Measurements from ENCODE around the gene ZMAT5.

The ZMAT5 gene

DNA sequence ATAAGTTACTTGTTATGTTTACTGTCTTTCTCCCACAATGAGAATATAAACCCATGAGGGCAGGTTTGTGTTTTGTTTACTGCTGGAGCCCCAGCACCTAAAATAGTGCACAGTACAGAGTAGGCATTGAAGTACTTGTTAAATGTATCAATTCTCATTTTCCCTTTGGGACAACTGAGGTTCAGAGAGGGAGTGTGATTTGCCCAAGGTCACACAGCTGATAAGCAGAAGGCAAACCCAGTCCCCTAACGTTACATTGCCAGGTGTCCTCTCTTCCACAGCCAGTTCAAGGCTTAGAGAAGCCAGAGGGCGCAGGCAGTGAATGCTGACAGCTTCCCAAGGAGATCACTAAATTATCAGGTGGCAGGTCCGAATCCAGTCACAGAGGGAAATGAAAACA is 16.8 kb downstream of the ZMAT5 start:
- H3K27me3 ChIP-seq (replicated peaks in 2 of 5; ENCODE audit: control insufficient read depth in 4 of 5, insufficient read depth in 5 of 5, low read length in 4 of 5), result no peaks in the 10 kb centered on the region
- no peak overlapping the region for H3K4me3 ChIP-seq (ENCODE audit: control insufficient read depth in 1 of 7, extremely low read depth in 1 of 7, insufficient read depth in 4 of 7, low read depth in 2 of 7, low read length in 6 of 7)
- H3K9me3 ChIP-seq (ENCODE audit: control extremely low read depth in 1 of 5, control insufficient read depth in 4 of 5, insufficient read depth in 2 of 5, low read depth in 1 of 5, low read length in 4 of 5), result no peaks in the 10 kb centered on the region
- no peak overlapping the region for H3K27ac ChIP-seq (ENCODE audit: insufficient read depth in 1 of 2, low read depth in 1 of 2, low read length in 2 of 2, poor library complexity in 1 of 2, severe bottlenecking in 2 of 2)
- CTCF ChIA-PET, result interaction anchor here (1.9 kb wide), 1 partner anchor 10 kb away, joined by 5 read pairs; no protein-coding TSS in a partner anchor
- peaks cover 0 to 29% (median 13%) of the 10 kb centered on the region in 4 experiments for H3K36me3 ChIP-seq (ENCODE audit: control insufficient read depth in 4 of 4, insufficient read depth in 4 of 4, low read length in 3 of 4)
- POLR2A ChIA-PET, result no interaction called here
- H3K4me1 ChIP-seq (ENCODE audit: control extremely low read depth in 1 of 4, control insufficient read depth in 4 of 4, insufficient read depth in 4 of 4, low read length in 3 of 4), result peaks cover 0 to 14% (median 0%) of the 10 kb centered on the region in 4 experiments
- 100% methylated on average over 3 of the region's 3 CpGs for WGBS (ENCODE audit: insufficient coverage)
- no peak for DNase-seq

DNA sequence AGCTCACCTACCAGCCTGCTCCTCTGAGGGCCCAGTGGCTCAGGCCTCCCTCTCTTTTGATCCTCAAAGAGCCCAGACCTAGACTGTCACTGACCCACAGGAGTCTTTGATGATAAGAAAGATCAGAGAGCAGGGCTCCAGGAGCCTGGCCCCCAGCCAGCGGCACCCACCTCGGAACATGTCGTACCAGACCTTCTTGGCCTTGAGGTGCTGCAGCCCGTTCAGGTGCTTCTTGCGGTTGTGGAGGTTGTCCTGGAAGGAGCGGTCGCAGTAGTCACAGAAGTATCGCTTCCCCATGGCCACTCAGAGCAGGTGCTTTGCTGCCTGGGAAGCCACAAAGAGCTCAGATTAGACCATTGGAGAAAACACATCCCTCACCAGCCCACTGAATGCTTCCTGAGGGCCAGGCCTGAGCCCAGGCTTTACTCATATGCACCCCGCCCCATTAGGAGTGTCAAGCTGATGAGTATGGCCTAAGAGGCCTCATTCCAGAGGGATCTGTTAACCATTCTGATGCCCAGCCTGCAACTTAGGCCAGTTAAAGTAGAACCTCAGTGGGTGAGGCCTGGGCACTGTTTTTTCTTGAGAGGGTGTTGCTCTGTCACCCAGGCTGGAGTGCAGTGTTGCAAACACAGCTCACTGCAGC is 18.4 kb downstream of the ZMAT5 start:
- ChIA-PET POLR2A (no interaction called here), CTCF (no interaction called here)
- no peak overlapping the region for H3K4me3 ChIP-seq (ENCODE audit: control insufficient read depth in 1 of 7, extremely low read depth in 1 of 7, insufficient read depth in 4 of 7, low read depth in 2 of 7, low read length in 6 of 7)
- no peaks in the 10 kb centered on the region for H3K9me3 ChIP-seq (ENCODE audit: control extremely low read depth in 1 of 5, control insufficient read depth in 4 of 5, insufficient read depth in 2 of 5, low read depth in 1 of 5, low read length in 4 of 5)
- peaks cover 0 to 31% (median 11%) of the 10 kb centered on the region in 4 experiments for H3K36me3 ChIP-seq (ENCODE audit: control insufficient read depth in 4 of 4, insufficient read depth in 4 of 4, low read length in 3 of 4)
- no peak for DNase-seq
- no peak overlapping the region for H3K27ac ChIP-seq (ENCODE audit: insufficient read depth in 1 of 2, low read depth in 1 of 2, low read length in 2 of 2, poor library complexity in 1 of 2, severe bottlenecking in 2 of 2)
- no peaks in the 10 kb centered on the region for H3K27me3 ChIP-seq (replicated peaks in 2 of 5; ENCODE audit: control insufficient read depth in 4 of 5, insufficient read depth in 5 of 5, low read length in 4 of 5)
- WGBS (ENCODE audit: insufficient coverage), result 99% methylated on average over 9 of the region's 9 CpGs
- H3K4me1 ChIP-seq (ENCODE audit: control extremely low read depth in 1 of 4, control insufficient read depth in 4 of 4, insufficient read depth in 4 of 4, low read length in 3 of 4), result peaks cover 0 to 14% (median 0%) of the 10 kb centered on the region in 4 experiments

GRCh38 chr22:29747832-29748231 is 19.0 kb downstream of the ZMAT5 start:
- Histone ChIP-seq H3K36me3 (ENCODE audit: control insufficient read depth in 4 of 4, insufficient read depth in 4 of 4, low read length in 3 of 4) (peaks cover 0 to 29% (median 11%) of the 10 kb centered on the region in 4 experiments), H3K9me3 (ENCODE audit: control extremely low read depth in 1 of 5, control insufficient read depth in 4 of 5, insufficient read depth in 2 of 5, low read depth in 1 of 5, low read length in 4 of 5) (no peaks in the 10 kb centered on the region), H3K4me1 (ENCODE audit: control extremely low read depth in 1 of 4, control insufficient read depth in 4 of 4, insufficient read depth in 4 of 4, low read length in 3 of 4) (peaks cover 0 to 14% (median 0%) of the 10 kb centered on the region in 4 experiments), H3K4me3 (ENCODE audit: control insufficient read depth in 1 of 7, extremely low read depth in 1 of 7, insufficient read depth in 4 of 7, low read depth in 2 of 7, low read length in 6 of 7) (no peak overlapping the region), H3K27ac (ENCODE audit: insufficient read depth in 1 of 2, low read depth in 1 of 2, low read length in 2 of 2, poor library complexity in 1 of 2, severe bottlenecking in 2 of 2) (no peak overlapping the region), H3K27me3 (replicated peaks in 2 of 5; ENCODE audit: control insufficient read depth in 4 of 5, insufficient read depth in 5 of 5, low read length in 4 of 5) (no peaks in the 10 kb centered on the region)
- WGBS (ENCODE audit: insufficient coverage), result 95% methylated on average over 7 of the region's 7 CpGs
- CTCF ChIA-PET, result no interaction called here
- POLR2A ChIA-PET, result no interaction called here
- DNase-seq, result no peak

DNA sequence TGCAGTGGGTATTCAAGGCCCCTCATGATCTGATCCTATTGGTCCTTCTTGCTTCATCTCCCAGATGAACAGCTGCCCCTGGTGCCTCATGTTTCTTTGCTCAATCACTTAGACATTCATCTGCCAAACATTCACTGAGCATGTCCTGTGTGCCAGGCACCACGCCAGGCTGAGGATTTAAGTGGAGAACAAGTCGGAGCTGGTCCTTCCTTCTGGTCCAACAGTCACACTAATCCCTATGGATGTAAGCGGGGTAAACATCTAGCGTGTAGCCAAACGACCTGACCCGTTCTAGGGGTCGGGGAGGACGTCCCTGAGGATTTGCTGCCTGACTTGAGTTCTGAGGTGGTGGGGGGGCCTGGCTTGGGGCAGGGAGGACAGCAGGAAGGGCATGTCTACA is 21.9 kb downstream of the ZMAT5 start:
- WGBS (ENCODE audit: insufficient coverage), result 95% methylated on average over 2 of the region's 8 CpGs
- H3K36me3 ChIP-seq (ENCODE audit: control insufficient read depth in 4 of 4, insufficient read depth in 4 of 4, low read length in 3 of 4), result peaks cover 0 to 43% (median 11%) of the 10 kb centered on the region in 4 experiments

GRCh38 chr22:29742326-29742725 is 24.5 kb downstream of the ZMAT5 start:
- Histone ChIP-seq H3K27me3 (replicated peaks in 2 of 5; ENCODE audit: control insufficient read depth in 4 of 5, insufficient read depth in 5 of 5, low read length in 4 of 5) (no peaks in the 10 kb centered on the region), H3K4me1 (ENCODE audit: control extremely low read depth in 1 of 4, control insufficient read depth in 4 of 4, insufficient read depth in 4 of 4, low read length in 3 of 4) (peaks cover 0 to 6% (median 1%) of the 10 kb centered on the region in 4 experiments), H3K27ac (ENCODE audit: insufficient read depth in 1 of 2, low read depth in 1 of 2, low read length in 2 of 2, poor library complexity in 1 of 2, severe bottlenecking in 2 of 2) (no peak overlapping the region), H3K4me3 (ENCODE audit: control insufficient read depth in 1 of 7, extremely low read depth in 1 of 7, insufficient read depth in 4 of 7, low read depth in 2 of 7, low read length in 6 of 7) (no peak overlapping the region), H3K36me3 (ENCODE audit: control insufficient read depth in 4 of 4, insufficient read depth in 4 of 4, low read length in 3 of 4) (peaks cover 0 to 50% (median 10%) of the 10 kb centered on the region in 4 experiments), H3K9me3 (ENCODE audit: control extremely low read depth in 1 of 5, control insufficient read depth in 4 of 5, insufficient read depth in 2 of 5, low read depth in 1 of 5, low read length in 4 of 5) (no peaks in the 10 kb centered on the region)
- WGBS (ENCODE audit: insufficient coverage), result 33% methylated on average over 7 of the region's 13 CpGs
- POLR2A ChIA-PET, result interaction anchor here (1.5 kb wide), 1 partner anchor 9 kb away, joined by 7 read pairs; no protein-coding TSS in a partner anchor
- CTCF ChIA-PET, result interaction anchor here (1.0 to 2.5 kb wide), 4 partner anchors 8 to 53 kb away, joined by 3 to 13 read pairs (median 4); no protein-coding TSS in a partner anchor
- DNase-seq, result peak in 2 of 3 donors; percentile 31 to 47

More for the DNA sequence above, 21.9 kb downstream of the ZMAT5 start:
- ChIA-PET POLR2A (no interaction called here), CTCF (interaction anchor here (1.1 kb wide), 1 partner anchor 11 kb away, joined by 3 read pairs; no protein-coding TSS in a partner anchor)
- Histone ChIP-seq H3K4me1 (ENCODE audit: control extremely low read depth in 1 of 4, control insufficient read depth in 4 of 4, insufficient read depth in 4 of 4, low read length in 3 of 4) (peaks cover 0 to 6% (median 1%) of the 10 kb centered on the region in 4 experiments), H3K9me3 (ENCODE audit: control extremely low read depth in 1 of 5, control insufficient read depth in 4 of 5, insufficient read depth in 2 of 5, low read depth in 1 of 5, low read length in 4 of 5) (no peaks in the 10 kb centered on the region), H3K4me3 (ENCODE audit: control insufficient read depth in 1 of 7, extremely low read depth in 1 of 7, insufficient read depth in 4 of 7, low read depth in 2 of 7, low read length in 6 of 7) (no peak overlapping the region), H3K27ac (ENCODE audit: insufficient read depth in 1 of 2, low read depth in 1 of 2, low read length in 2 of 2, poor library complexity in 1 of 2, severe bottlenecking in 2 of 2) (no peak overlapping the region), H3K27me3 (replicated peaks in 2 of 5; ENCODE audit: control insufficient read depth in 4 of 5, insufficient read depth in 5 of 5, low read length in 4 of 5) (no peaks in the 10 kb centered on the region)
- DNase-seq, result no peak

- 100% methylated on average over 1 of the region's 2 CpGs for WGBS (ENCODE audit: insufficient coverage)
- Histone ChIP-seq H3K9me3 (ENCODE audit: control extremely low read depth in 1 of 5, control insufficient read depth in 4 of 5, insufficient read depth in 2 of 5, low read depth in 1 of 5, low read length in 4 of 5) (no peaks in the 10 kb centered on the region), H3K27ac (ENCODE audit: insufficient read depth in 1 of 2, low read depth in 1 of 2, low read length in 2 of 2, poor library complexity in 1 of 2, severe bottlenecking in 2 of 2) (no peak overlapping the region), H3K27me3 (replicated peaks in 2 of 5; ENCODE audit: control insufficient read depth in 4 of 5, insufficient read depth in 5 of 5, low read length in 4 of 5) (no peaks in the 10 kb centered on the region), H3K4me3 (ENCODE audit: control insufficient read depth in 1 of 7, extremely low read depth in 1 of 7, insufficient read depth in 4 of 7, low read depth in 2 of 7, low read length in 6 of 7) (no peak overlapping the region), H3K36me3 (ENCODE audit: control insufficient read depth in 4 of 4, insufficient read depth in 4 of 4, low read length in 3 of 4) (peaks cover 0 to 46% (median 10%) of the 10 kb centered on the region in 4 experiments), H3K4me1 (ENCODE audit: control extremely low read depth in 1 of 4, control insufficient read depth in 4 of 4, insufficient read depth in 4 of 4, low read length in 3 of 4) (peaks cover 0 to 6% (median 1%) of the 10 kb centered on the region in 4 experiments)
- CTCF ChIA-PET, result interaction anchor here (1.0 to 2.5 kb wide), 5 partner anchors 8 to 52 kb away, joined by 3 to 13 read pairs (median 4); no protein-coding TSS in a partner anchor
- POLR2A ChIA-PET, result interaction anchor here (1.5 kb wide), 1 partner anchor 8 kb away, joined by 7 read pairs; no protein-coding TSS in a partner anchor
- no peak for DNase-seq
These were observed 24.9 kb downstream of the ZMAT5 start for GRCh38 chr22:29741926-29742325.

DNA sequence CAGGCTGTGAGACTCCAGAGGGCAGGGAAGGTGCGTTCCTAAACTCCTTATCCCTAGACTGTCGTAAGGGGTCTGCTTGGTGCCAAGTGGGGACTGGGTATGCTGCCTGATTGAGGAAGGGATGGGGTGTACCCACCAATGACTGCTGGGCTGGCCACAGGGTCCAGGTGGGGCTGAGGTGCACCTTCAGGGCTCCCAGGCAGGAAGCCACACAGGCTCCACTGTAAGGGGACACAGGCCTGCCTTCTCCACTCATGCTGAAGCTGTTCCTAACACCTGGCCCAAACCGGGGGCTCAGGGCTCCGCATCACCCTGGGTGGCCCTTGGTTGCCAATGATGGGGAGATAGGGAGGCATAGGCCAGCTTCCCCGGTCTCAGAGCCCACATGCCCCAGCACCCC is 26.6 kb downstream of the ZMAT5 start:
- 95% methylated on average over 4 of the region's 5 CpGs for WGBS (ENCODE audit: insufficient coverage)
- POLR2A ChIA-PET, result no interaction called here
- Histone ChIP-seq H3K27ac (ENCODE audit: insufficient read depth in 1 of 2, low read depth in 1 of 2, low read length in 2 of 2, poor library complexity in 1 of 2, severe bottlenecking in 2 of 2) (no peak overlapping the region), H3K27me3 (replicated peaks in 2 of 5; ENCODE audit: control insufficient read depth in 4 of 5, insufficient read depth in 5 of 5, low read length in 4 of 5) (no peaks in the 10 kb centered on the region), H3K4me1 (ENCODE audit: control extremely low read depth in 1 of 4, control insufficient read depth in 4 of 4, insufficient read depth in 4 of 4, low read length in 3 of 4) (peaks cover 0 to 12% (median 2%) of the 10 kb centered on the region in 4 experiments), H3K36me3 (ENCODE audit: control insufficient read depth in 4 of 4, insufficient read depth in 4 of 4, low read length in 3 of 4) (peaks cover 0 to 37% (median 16%) of the 10 kb centered on the region in 4 experiments), H3K4me3 (ENCODE audit: control insufficient read depth in 1 of 7, extremely low read depth in 1 of 7, insufficient read depth in 4 of 7, low read depth in 2 of 7, low read length in 6 of 7) (no peak overlapping the region), H3K9me3 (ENCODE audit: control extremely low read depth in 1 of 5, control insufficient read depth in 4 of 5, insufficient read depth in 2 of 5, low read depth in 1 of 5, low read length in 4 of 5) (no peaks in the 10 kb centered on the region)
- CTCF ChIA-PET, result interaction anchor here (0.8 to 1.9 kb wide), 3 partner anchors 11 to 265 kb away, joined by 3 to 5 read pairs (median 3); no protein-coding TSS in a partner anchor
- no peak for DNase-seq
